ENCODE results near the gene WWOX. TPM values are rescaled to one million over a fixed set of nuclear protein-coding genes. Genes with fewer than 3 reads are reported as not detected.

The WWOX gene
- total and polyA plus RNA-seq, 2 donors (not counting 1 experiment from before 2014, with no cell fraction given): 10.5 to 42.3 TPM

- H3K36me3 ChIP-seq (replicated peaks in 1 of 2; ENCODE audit: control extremely low read depth in 1 of 2, control insufficient read depth in 1 of 2, extremely low read depth in 1 of 2, insufficient read depth in 2 of 2, low read length in 1 of 2): peaks cover 0 to 10% of the 10 kb centered on the region in 2 experiments
- H3K4me1 Mint-ChIP-seq: peaks cover 12% of the 10 kb centered on the region
- no peaks in the 10 kb centered on the region for H4K20me1 ChIP-seq (ENCODE audit: control insufficient read depth, insufficient read depth, low read length, poor library complexity, severe bottlenecking)
- CTCF ChIA-PET: no interaction called here
- no peak overlapping the region for H3K4me2 ChIP-seq (replicated peaks; ENCODE audit: low read depth, low read length, poor library complexity, severe bottlenecking)
- peaks cover 6% of the 10 kb centered on the region for H3K79me2 ChIP-seq (ENCODE audit: control insufficient read depth, insufficient read depth, low read length)
- WGBS (ENCODE audit: insufficient coverage): 95% methylated on average over 8 of the region's 10 CpGs
- H3K4me3 ChIP-seq (ENCODE audit: control extremely low read depth in 1 of 5, extremely low read depth in 1 of 5, insufficient read depth in 1 of 5, low read depth in 2 of 5, low read length in 4 of 5): no peak overlapping the region
- H3K27ac ChIP-seq (ENCODE audit: low read length in 2 of 2): no peak overlapping the region
- H3K4me3 Mint-ChIP-seq: no peak overlapping the region
- H2AFZ ChIP-seq (ENCODE audit: insufficient read depth, low read depth, low read length, poor library complexity, severe bottlenecking): no peak overlapping the region
- H3K9me3 Mint-ChIP-seq (ENCODE audit: insufficient read depth): no peaks in the 10 kb centered on the region
- peaks cover 21 to 27% of the 10 kb centered on the region in 2 donors for H3K4me1 ChIP-seq (ENCODE audit: control insufficient read depth in 2 of 2, insufficient read depth in 2 of 2, low read length in 2 of 2)
- intact Hi-C loops (cut with micrococcal nuclease): no loop called here
- H3K27me3 Mint-ChIP-seq: no peaks in the 10 kb centered on the region
- no peak overlapping the region for H3K27ac Mint-ChIP-seq
- H3K9me3 ChIP-seq (ENCODE audit: control extremely low read depth in 1 of 3, control insufficient read depth in 2 of 3, insufficient read depth in 1 of 3, low read length in 2 of 3): no peaks in the 10 kb centered on the region
- TF ChIP-seq EZH2 (IDR thresholded peaks at IDR 0.05; ENCODE audit: borderline replicate concordance, insufficient read depth, low read depth, low read length, poor library complexity, severe bottlenecking): no peak
- TF ChIP-seq CTCF (IDR thresholded peaks at IDR 0.05): no peak
- H3K9ac ChIP-seq (ENCODE audit: low read length): no peak overlapping the region
- ATAC-seq (ENCODE audit: low read depth) (no peak), DNase-seq (no peak)
- no peaks in the 10 kb centered on the region for H3K27me3 ChIP-seq (replicated peaks in 1 of 4; ENCODE audit: control extremely low read depth in 1 of 4, control insufficient read depth in 3 of 4, insufficient read depth in 4 of 4, low read length in 3 of 4)
- POLR2A ChIA-PET: no interaction called here
Observed at GRCh38 chr16:78763821-78764440, 664.5 kb downstream of the WWOX start.

DNA sequence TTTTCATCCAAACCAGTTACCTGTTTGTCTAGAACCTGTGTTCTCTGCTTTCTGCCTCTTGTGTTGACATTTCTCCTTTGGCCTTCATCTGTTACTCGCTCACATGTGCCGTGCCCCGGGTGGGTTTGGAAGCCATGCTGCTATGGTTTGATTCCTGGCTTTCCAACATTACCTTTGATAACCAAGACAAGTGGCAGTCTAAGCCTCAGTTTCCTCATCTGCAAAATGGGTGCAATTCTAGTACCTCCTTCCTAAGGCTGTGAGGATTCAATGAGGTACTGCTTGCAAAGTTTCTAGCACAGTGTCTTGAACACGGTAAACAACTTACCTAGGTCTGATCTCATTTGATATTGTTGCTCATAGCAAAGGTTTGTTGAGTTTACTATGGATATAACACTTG is 665.0 kb downstream of the WWOX start:
- Histone ChIP-seq H3K9me3 (ENCODE audit: control extremely low read depth in 1 of 3, control insufficient read depth in 2 of 3, insufficient read depth in 1 of 3, low read length in 2 of 3) (no peaks in the 10 kb centered on the region), H3K4me1 (ENCODE audit: control insufficient read depth in 2 of 2, insufficient read depth in 2 of 2, low read length in 2 of 2) (peaks cover 21 to 30% of the 10 kb centered on the region in 2 donors), H3K4me3 (ENCODE audit: control extremely low read depth in 1 of 5, extremely low read depth in 1 of 5, insufficient read depth in 1 of 5, low read depth in 2 of 5, low read length in 4 of 5) (no peak overlapping the region), H3K9ac (ENCODE audit: low read length) (no peak overlapping the region), H3K27ac (ENCODE audit: low read length in 2 of 2) (no peak overlapping the region), H3K4me2 (replicated peaks; ENCODE audit: low read depth, low read length, poor library complexity, severe bottlenecking) (no peak overlapping the region), H3K27me3 (replicated peaks in 1 of 4; ENCODE audit: control extremely low read depth in 1 of 4, control insufficient read depth in 3 of 4, insufficient read depth in 4 of 4, low read length in 3 of 4) (no peaks in the 10 kb centered on the region), H3K79me2 (ENCODE audit: control insufficient read depth, insufficient read depth, low read length) (peaks cover 6% of the 10 kb centered on the region), H2AFZ (ENCODE audit: insufficient read depth, low read depth, low read length, poor library complexity, severe bottlenecking) (no peak overlapping the region), H4K20me1 (ENCODE audit: control insufficient read depth, insufficient read depth, low read length, poor library complexity, severe bottlenecking) (no peaks in the 10 kb centered on the region), H3K36me3 (replicated peaks in 1 of 2; ENCODE audit: control extremely low read depth in 1 of 2, control insufficient read depth in 1 of 2, extremely low read depth in 1 of 2, insufficient read depth in 2 of 2, low read length in 1 of 2) (peaks cover 0 to 10% of the 10 kb centered on the region in 2 experiments)
- DNase-seq (no peak), ATAC-seq (ENCODE audit: low read depth) (no peak)
- ChIA-PET POLR2A (no interaction called here), CTCF (no interaction called here)
- WGBS (ENCODE audit: insufficient coverage): 100% methylated on average over 3 of the region's 4 CpGs
- H3K27ac Mint-ChIP-seq: no peak overlapping the region
- H3K4me1 Mint-ChIP-seq: peaks cover 13% of the 10 kb centered on the region
- no peaks in the 10 kb centered on the region for H3K9me3 Mint-ChIP-seq (ENCODE audit: insufficient read depth)
- intact Hi-C loops (cut with micrococcal nuclease): no loop called here
- no peak overlapping the region for H3K4me3 Mint-ChIP-seq
- TF ChIP-seq CTCF (IDR thresholded peaks at IDR 0.05) (no peak), EZH2 (IDR thresholded peaks at IDR 0.05; ENCODE audit: borderline replicate concordance, insufficient read depth, low read depth, low read length, poor library complexity, severe bottlenecking) (no peak)
- H3K27me3 Mint-ChIP-seq: no peaks in the 10 kb centered on the region
